HG02571 (cell line): ENCODE measurements around the gene BEGAIN.

ENCODE experiments used
- ATAC-seq: cut with Tn5 transposase; IDR thresholded peaks from one replicate; pipeline ENCODE4 v1.9.1; 2021; ENCODE audit warnings: mild to moderate bottlenecking, moderate library complexity; ENCODE audit not compliant: unreplicated experiment

BEGAIN gene

GRCh38 chr14:100601914-100602313 lies 14.7 kb upstream of the BEGAIN start:
- ATAC-seq, result no peak

DNA sequence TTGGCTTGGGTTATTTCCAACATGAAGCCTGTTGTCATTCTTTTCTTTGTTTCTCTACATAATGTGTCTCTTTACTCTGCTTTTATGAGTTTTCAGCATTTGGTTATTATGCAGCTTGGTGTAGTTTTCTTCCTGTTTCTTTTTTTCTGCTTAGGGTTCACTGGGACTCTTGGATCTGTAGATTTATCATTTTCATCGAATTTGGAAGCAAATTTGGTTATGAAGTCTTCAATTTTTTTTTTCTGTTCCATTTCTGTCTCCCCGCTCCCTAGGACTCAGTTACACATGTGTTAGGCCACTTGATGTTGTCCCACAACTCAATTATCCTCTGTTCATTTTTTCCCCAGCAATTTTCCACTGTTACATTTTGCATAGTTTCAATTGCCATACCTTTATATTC lies 13.8 kb upstream of the BEGAIN start:
- no peak for ATAC-seq

- no peak for ATAC-seq
These were observed 12.8 kb upstream of the BEGAIN start for GRCh38 chr14:100599981-100600380.

GRCh38 chr14:100594625-100594951 lies 7.4 kb upstream of the BEGAIN start:
- ATAC-seq, result no peak

DNA sequence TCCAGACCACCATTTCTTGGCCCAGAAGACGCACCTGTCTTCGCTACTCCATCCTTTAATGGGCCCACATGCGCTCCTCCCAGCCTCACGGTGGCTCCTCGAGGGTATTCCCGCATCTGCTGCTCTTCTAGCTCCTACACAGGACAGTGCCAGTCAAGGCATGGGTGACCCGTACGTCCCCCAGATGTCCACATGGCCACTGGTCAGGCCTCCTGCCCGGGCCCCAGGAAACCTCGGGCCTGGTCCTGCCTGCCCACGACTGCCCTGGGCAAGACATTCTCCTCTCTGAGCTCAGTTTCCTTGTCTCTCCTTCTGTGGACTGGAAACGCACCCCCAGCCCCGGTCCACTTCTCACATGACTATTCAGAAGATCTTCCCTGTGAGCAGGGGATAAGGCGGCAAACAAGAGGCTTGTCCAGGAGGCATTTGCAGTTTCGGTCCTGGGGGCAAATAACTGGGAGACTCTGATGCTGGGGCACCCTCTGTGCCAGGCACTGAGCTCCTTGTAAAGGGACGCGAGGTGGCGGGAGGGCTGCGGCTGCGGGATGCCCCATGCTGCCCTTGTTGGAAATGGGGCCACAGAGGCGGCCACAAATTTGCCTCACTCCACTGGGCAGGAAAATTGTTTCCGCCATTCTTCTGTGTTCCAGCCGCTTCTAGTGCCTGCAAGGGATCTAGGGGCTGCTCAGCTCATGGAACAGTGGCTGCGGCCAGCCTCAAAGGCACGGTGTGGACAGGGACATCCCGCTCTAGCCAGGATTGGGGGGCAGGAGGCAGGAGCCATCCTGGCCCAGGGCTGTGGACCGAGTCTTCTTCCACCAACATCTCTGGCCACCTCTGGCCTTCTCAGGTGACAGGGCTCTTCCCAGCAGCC lies 6.8 kb upstream of the BEGAIN start:
- no peak for ATAC-seq

GRCh38 chr14:100592972-100593371 lies 5.8 kb upstream of the BEGAIN start:
- no peak for ATAC-seq

DNA sequence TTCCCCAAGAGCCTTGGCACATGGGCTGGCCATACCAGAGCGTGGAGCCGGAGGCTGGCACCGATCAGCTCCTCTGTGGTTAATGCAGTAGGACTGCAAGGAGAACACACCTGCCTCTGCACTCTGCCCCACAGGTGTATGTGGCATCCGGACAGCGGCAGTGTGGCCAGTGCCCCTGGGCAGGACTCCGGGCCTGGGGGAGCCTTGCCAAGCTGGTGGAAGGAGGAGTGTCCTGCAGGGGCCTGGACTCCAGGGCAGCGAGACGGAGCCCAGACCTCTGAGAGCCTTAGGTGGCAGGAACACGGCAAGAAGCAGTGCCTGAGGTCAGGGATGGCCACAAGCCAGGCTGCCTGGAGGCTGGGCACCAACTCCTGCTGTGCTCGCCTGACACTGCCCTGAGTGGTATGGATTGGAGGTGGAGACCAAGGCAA lies 5.3 kb upstream of the BEGAIN start:
- ATAC-seq, result no peak

GRCh38 chr14:100591453-100592371 lies 4.5 kb upstream of the BEGAIN start:
- ATAC-seq, result no peak

DNA sequence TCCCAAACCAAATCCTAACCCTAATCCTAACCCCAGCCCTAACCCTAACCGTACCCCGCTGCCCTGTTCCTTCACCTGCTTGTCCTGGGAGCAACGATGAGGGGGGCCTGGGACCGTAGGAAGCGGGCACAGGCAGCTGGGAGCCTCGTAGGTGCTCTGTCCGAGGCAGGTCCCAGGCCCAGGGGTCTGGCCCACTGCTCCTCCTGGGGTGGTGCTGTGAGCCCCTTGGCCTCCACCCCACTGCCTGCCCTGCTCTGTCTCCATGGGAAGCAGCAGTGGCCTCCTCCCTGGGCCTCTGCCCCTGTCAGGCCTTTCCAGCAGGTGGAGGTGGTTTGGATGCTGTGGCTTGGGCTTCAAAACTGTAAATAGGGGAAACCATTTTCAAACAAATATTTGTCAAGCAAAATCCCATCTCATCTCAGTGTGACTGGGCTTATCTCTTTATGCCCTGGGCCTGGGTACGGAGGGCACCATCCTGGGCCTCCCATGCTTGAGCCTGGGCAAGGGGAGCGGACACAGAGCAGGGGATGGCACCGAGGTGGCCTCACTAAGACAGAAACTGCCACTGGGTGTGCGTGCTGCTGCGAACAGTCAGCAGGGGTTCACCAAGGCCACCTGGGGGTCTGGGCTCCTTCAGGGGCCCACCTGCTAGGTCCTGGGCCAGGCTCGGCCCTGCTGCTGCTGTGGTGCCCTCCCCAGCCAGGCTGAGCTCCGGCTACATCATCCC lies 3.7 kb upstream of the BEGAIN start:
- no peak for ATAC-seq

GRCh38 chr14:100589760-100590469 lies 2.7 kb upstream of the BEGAIN start:
- no peak for ATAC-seq

- ATAC-seq, result no peak
These were observed 2.0 kb upstream of the BEGAIN start for GRCh38 chr14:100589071-100589759.

DNA sequence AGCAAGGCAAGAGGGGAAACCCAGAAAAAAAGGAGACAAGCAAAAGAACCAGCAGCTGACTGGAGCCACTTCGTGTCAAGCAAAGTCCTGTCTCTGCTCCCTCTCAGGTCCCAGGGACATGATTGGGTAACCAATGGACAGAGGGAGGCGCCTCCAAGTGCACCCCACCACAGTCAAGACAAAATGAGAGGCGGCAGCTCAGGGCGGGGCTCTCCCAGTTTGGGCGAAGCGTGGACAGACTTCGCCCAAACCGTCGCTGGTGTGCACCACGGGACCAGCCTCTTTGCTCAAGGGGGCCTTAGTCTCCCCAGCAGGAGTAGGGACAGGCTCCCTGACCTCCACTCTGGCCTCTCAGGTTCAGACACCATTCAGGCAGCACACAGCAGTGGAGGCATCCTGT lies 1.5 kb upstream of the BEGAIN start:
- no peak for ATAC-seq

DNA sequence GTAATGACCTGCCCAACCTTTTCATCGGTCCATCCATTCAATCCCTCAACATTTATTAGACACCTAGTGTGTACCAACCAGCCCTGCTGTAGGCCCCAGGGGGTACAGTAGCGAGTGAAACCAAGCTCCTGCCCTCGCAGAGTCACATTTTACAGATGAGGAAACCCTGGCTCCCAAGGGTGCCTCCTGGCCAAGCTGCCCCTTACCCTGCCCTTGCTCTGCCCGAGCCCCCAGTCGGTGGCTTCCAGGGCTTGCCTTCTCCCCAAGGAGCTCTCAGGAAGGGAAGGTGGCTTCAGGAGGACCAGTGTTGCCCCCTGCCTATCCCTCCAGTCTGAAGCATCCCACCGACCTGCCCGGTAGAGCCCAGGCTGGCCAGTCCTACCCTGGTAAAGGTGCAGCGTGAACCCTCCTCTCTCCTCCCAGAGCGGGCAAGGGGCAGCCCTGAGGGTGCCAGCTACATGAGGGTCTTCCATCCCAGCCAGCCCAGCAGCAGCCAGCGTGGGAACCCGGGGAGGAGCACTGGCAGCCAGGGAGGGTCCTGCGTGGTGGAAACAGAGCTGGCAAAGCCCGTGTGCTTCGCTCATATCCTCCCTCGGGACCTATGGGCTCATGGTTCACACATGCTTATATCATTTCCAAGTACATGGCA lies 670 bp upstream of the BEGAIN start:
- no peak for ATAC-seq

DNA sequence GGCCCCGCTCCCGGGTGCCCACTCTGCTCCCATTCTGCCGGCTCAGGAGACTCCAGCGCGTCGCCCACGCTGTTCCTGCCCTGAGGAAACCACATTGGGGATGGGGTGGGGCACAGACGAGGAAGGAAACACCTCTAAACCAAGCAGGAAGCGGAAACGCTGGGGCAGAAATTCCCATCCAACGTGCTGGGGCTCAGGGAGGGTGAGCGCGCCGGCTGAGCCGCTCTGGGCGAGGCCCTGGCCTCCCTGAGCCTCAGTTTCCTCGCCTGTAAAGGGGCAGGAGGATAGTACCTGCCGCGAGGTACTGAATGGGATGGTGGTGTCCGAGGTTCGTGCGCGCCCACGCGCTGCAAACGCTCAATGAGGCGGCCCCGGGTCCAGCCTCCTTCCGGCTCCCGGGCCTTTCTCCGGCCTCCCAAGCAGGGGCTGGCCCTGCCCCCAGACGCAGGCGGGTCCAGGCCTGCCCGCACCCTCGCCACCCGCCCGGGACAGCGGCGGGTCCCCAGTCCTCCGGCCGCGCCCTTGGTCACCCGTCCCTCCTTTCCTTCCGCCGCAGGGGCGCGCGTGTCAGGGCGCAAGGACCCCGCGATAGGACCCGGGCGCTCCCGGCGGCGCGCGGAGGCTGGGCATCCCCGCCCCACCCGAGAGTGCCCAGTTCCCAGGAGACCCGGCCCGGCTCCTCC lies 673 bp downstream of the BEGAIN start:
- ATAC-seq, result no peak

GRCh38 chr14:100586153-100586402 lies 1.1 kb downstream of the BEGAIN start:
- no peak for ATAC-seq

GRCh38 chr14:100585448-100586152 lies 1.6 kb downstream of the BEGAIN start:
- no peak for ATAC-seq

GRCh38 chr14:100584056-100585031 lies 2.9 kb downstream of the BEGAIN start:
- no peak for ATAC-seq

GRCh38 chr14:100583245-100583644 lies 4.0 kb downstream of the BEGAIN start:
- ATAC-seq, result no peak
